ENCODE measurements around the gene SEMA3C.

SEMA3C gene

DNA sequence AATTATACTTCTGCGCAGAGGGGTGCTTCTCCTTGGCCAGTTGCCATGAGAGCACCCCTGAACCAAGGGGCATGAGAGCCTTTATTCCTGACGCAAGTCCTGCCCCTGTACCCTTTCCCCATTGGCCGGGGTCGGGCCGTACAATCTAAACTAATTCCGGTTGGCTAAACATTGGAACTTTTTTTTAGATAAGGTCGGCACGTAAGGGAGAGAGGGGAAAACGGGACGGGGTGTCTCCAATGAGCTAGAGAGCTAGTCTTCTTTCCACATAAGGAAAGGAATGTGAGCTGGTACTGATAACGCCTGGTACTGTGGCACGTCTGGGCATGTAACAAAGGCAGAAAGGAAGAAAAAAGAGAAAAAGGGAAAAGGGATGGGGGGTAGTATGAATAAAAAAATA is 183.5 kb downstream of the SEMA3C start:
- no peak for ATAC-seq
- TF ChIP-seq, protein P1, sequence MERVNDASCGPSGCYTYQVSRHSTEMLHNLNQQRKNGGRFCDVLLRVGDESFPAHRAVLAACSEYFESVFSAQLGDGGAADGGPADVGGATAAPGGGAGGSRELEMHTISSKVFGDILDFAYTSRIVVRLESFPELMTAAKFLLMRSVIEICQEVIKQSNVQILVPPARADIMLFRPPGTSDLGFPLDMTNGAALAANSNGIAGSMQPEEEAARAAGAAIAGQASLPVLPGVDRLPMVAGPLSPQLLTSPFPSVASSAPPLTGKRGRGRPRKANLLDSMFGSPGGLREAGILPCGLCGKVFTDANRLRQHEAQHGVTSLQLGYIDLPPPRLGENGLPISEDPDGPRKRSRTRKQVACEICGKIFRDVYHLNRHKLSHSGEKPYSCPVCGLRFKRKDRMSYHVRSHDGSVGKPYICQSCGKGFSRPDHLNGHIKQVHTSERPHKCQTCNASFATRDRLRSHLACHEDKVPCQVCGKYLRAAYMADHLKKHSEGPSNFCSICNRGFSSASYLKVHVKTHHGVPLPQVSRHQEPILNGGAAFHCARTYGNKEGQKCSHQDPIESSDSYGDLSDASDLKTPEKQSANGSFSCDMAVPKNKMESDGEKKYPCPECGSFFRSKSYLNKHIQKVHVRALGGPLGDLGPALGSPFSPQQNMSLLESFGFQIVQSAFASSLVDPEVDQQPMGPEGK (CRISPR knock-in tag; IDR thresholded peaks at IDR 0.05; ENCODE audit: borderline replicate concordance), result no peak
- TF ChIP-seq SNAI2 (CRISPR knock-in tag; IDR thresholded peaks at IDR 0.05), result no peak
- no peak for TF ChIP-seq PPARA (CRISPR knock-in tag; IDR thresholded peaks at IDR 0.05; ENCODE audit: borderline replicate concordance)
- TF ChIP-seq, protein P2, sequence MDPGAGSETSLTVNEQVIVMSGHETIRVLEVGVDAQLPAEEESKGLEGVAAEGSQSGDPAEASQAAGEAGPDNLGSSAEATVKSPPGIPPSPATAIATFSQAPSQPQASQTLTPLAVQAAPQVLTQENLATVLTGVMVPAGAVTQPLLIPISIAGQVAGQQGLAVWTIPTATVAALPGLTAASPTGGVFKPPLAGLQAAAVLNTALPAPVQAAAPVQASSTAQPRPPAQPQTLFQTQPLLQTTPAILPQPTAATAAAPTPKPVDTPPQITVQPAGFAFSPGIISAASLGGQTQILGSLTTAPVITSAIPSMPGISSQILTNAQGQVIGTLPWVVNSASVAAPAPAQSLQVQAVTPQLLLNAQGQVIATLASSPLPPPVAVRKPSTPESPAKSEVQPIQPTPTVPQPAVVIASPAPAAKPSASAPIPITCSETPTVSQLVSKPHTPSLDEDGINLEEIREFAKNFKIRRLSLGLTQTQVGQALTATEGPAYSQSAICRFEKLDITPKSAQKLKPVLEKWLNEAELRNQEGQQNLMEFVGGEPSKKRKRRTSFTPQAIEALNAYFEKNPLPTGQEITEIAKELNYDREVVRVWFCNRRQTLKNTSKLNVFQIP (CRISPR knock-in tag; IDR thresholded peaks at IDR 0.05; ENCODE audit: borderline replicate concordance, low read depth), result no peak
- TF ChIP-seq ESRRG (CRISPR knock-in tag; IDR thresholded peaks at IDR 0.05), result no peak
- no peak for TF ChIP-seq ARNTL (CRISPR knock-in tag; IDR thresholded peaks at IDR 0.05; ENCODE audit: borderline replicate concordance, low read depth)
- no peak for TF ChIP-seq ZC3H10 (CRISPR knock-in tag; IDR thresholded peaks at IDR 0.05)
- TF ChIP-seq ZNF70 (CRISPR knock-in tag; IDR thresholded peaks at IDR 0.05), result no peak
- TF ChIP-seq ZFP30 (CRISPR knock-in tag; IDR thresholded peaks at IDR 0.05), result no peak

DNA sequence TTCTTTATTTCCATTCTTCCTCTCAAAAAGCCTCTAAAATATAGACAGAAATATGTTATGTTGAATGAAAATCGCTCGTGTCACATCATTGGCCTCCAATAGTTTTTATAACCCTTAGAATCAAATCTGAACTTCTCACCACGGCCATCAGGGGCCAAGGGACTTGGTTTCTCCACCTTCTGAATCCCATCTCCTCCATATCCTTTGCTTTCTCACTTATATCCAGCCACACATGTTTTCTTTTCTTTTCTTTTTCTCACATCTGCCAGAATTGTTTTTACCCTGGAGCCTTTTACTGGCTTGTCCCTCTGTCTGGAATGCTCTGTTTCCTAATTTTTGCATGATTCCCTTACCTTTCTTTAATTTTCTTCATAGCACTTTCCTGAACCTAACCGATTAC is 184.8 kb downstream of the SEMA3C start:
- no peak for ATAC-seq
- no peak for TF ChIP-seq GLIS3 (CRISPR knock-in tag; IDR thresholded peaks at IDR 0.05)
- TF ChIP-seq, protein P1 (CRISPR knock-in tag; IDR thresholded peaks at IDR 0.05; ENCODE audit: borderline replicate concordance), result no peak
- TF ChIP-seq, protein P3, sequence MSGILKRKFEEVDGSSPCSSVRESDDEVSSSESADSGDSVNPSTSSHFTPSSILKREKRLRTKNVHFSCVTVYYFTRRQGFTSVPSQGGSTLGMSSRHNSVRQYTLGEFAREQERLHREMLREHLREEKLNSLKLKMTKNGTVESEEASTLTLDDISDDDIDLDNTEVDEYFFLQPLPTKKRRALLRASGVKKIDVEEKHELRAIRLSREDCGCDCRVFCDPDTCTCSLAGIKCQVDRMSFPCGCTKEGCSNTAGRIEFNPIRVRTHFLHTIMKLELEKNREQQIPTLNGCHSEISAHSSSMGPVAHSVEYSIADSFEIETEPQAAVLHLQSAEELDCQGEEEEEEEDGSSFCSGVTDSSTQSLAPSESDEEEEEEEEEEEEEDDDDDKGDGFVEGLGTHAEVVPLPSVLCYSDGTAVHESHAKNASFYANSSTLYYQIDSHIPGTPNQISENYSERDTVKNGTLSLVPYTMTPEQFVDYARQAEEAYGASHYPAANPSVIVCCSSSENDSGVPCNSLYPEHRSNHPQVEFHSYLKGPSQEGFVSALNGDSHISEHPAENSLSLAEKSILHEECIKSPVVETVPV (CRISPR knock-in tag; IDR thresholded peaks at IDR 0.05), result no peak
- TF ChIP-seq ZNF565 (CRISPR knock-in tag; conservative IDR thresholded peaks at IDR 0.05; ENCODE audit: low read depth), result no peak
- no peak for TF ChIP-seq CSDC2 (CRISPR knock-in tag; IDR thresholded peaks at IDR 0.05)
- no peak for TF ChIP-seq PPARA (CRISPR knock-in tag; IDR thresholded peaks at IDR 0.05; ENCODE audit: borderline replicate concordance)
- TF ChIP-seq, protein P2 (CRISPR knock-in tag; IDR thresholded peaks at IDR 0.05; ENCODE audit: borderline replicate concordance, low read depth), result no peak
- TF ChIP-seq ARNTL (CRISPR knock-in tag; IDR thresholded peaks at IDR 0.05; ENCODE audit: borderline replicate concordance, low read depth), result no peak
- no peak for TF ChIP-seq ZFP30 (CRISPR knock-in tag; IDR thresholded peaks at IDR 0.05)
- TF ChIP-seq, protein P4, sequence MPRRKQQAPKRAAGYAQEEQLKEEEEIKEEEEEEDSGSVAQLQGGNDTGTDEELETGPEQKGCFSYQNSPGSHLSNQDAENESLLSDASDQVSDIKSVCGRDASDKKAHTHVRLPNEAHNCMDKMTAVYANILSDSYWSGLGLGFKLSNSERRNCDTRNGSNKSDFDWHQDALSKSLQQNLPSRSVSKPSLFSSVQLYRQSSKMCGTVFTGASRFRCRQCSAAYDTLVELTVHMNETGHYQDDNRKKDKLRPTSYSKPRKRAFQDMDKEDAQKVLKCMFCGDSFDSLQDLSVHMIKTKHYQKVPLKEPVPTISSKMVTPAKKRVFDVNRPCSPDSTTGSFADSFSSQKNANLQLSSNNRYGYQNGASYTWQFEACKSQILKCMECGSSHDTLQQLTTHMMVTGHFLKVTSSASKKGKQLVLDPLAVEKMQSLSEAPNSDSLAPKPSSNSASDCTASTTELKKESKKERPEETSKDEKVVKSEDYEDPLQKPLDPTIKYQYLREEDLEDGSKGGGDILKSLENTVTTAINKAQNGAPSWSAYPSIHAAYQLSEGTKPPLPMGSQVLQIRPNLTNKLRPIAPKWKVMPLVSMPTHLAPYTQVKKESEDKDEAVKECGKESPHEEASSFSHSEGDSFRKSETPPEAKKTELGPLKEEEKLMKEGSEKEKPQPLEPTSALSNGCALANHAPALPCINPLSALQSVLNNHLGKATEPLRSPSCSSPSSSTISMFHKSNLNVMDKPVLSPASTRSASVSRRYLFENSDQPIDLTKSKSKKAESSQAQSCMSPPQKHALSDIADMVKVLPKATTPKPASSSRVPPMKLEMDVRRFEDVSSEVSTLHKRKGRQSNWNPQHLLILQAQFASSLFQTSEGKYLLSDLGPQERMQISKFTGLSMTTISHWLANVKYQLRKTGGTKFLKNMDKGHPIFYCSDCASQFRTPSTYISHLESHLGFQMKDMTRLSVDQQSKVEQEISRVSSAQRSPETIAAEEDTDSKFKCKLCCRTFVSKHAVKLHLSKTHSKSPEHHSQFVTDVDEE (CRISPR knock-in tag; IDR thresholded peaks at IDR 0.05), result no peak
- TF ChIP-seq RARB (CRISPR knock-in tag; IDR thresholded peaks at IDR 0.05), result no peak
- no peak for TF ChIP-seq ISL1 (CRISPR knock-in tag; IDR thresholded peaks at IDR 0.05)
- TF ChIP-seq ZC3H10 (CRISPR knock-in tag; IDR thresholded peaks at IDR 0.05), result no peak
- TF ChIP-seq, protein P5, sequence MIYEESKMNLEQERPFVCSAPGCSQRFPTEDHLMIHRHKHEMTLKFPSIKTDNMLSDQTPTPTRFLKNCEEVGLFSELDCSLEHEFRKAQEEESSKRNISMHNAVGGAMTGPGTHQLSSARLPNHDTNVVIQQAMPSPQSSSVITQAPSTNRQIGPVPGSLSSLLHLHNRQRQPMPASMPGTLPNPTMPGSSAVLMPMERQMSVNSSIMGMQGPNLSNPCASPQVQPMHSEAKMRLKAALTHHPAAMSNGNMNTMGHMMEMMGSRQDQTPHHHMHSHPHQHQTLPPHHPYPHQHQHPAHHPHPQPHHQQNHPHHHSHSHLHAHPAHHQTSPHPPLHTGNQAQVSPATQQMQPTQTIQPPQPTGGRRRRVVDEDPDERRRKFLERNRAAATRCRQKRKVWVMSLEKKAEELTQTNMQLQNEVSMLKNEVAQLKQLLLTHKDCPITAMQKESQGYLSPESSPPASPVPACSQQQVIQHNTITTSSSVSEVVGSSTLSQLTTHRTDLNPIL (CRISPR knock-in tag; IDR thresholded peaks at IDR 0.05; ENCODE audit: low read depth), result no peak
- no peak for TF ChIP-seq TOX (CRISPR knock-in tag; IDR thresholded peaks at IDR 0.05; ENCODE audit: borderline replicate concordance)
- no peak for TF ChIP-seq TCF4 (CRISPR knock-in tag; IDR thresholded peaks at IDR 0.05; ENCODE audit: borderline replicate concordance)

Data from SK-N-SH treated with all-trans-retinoic acid at 6 μM for 48 hours (cell line).